Suprapubic skin (tissue), 4 donors: ENCODE results near the gene OSBPL2. TPM values are rescaled to one million over a fixed set of nuclear protein-coding genes. Genes with fewer than 3 reads are reported as not detected.

ENCODE experiments used
- DNase-seq, 2 donors: peaks; one replicate each; pipeline ENCODE4 v3.0.0-alpha.2; 2019; ENCODE audit warnings: low spot score in 2 of 2
- H3K27ac ChIP-seq: fragments of 200-600 bp; sonication (generic); one replicate; pipeline ENCODE4 v1.5.1; 2019
- H3K27me3 ChIP-seq: fragments of 200-600 bp; sonication (generic); one replicate; pipeline ENCODE4 v1.5.1; 2019
- H3K36me3 ChIP-seq: fragments of 200-600 bp; sonication (generic); one replicate; pipeline ENCODE4 v1.5.1; 2019
- H3K4me1 ChIP-seq: fragments of 200-600 bp; sonication (generic); one replicate; pipeline ENCODE4 v1.5.1; 2019
- H3K4me3 ChIP-seq: fragments of 200-600 bp; sonication (generic); one replicate; pipeline ENCODE4 v1.5.1; 2019; ENCODE audit warnings: mild to moderate bottlenecking
- H3K9me3 ChIP-seq: fragments of 200-600 bp; sonication (generic); one replicate; pipeline ENCODE4 v1.5.1; 2019
- CTCF ChIP-seq, 2 donors: fragments of 200-600 bp in 1 of 2; fragments of 450-650 bp in 1 of 2; sonication (generic) in 1 of 2; IDR thresholded peaks; one replicate each; pipeline ENCODE4 v1.5.1; 2016 to 2019; ENCODE audit warnings: antibody characterized with exemption in 2 of 2, mild to moderate bottlenecking in 1 of 2, moderate library complexity in 1 of 2
- EP300 ChIP-seq: sonication (generic); formaldehyde crosslinking; IDR thresholded peaks from one replicate; pipeline ENCODE4 v1.6.1; 2017; ENCODE audit warnings: antibody characterized with exemption
- POLR2A ChIP-seq, 2 donors: fragments of 450-650 bp; IDR thresholded peaks; one replicate each; pipeline ENCODE4 v1.6.1; 2017; ENCODE audit warnings: antibody characterized with exemption in 2 of 2, mild to moderate bottlenecking in 2 of 2, moderate library complexity in 2 of 2
- POLR2AphosphoS5 ChIP-seq, 3 donors: sonication (generic); formaldehyde crosslinking; IDR thresholded peaks; one replicate each; pipeline ENCODE4 v1.6.1; 2017; ENCODE audit warnings: antibody characterized with exemption in 3 of 3
- WGBS: methylation state at CpG from one replicate; pipeline ENCODE4 v1.1.5; 2018; 5-methylcytosine and 5-hydroxymethylcytosine counted together
- total RNA-seq, 4 donors: library from RNA; depleted of rRNA; stranded (reverse); fragments of >200 nt; gene quantifications; one replicate each; pipeline ENCODE4 v1.1.0, GENCODE V29; 2016

The OSBPL2 gene
- total RNA-seq, 4 donors from 2014 or later: 78.1 to 132 (median 84.0) TPM

- DNase-seq: no peak
- H3K27ac ChIP-seq: no peak overlapping the region
- H3K4me1 ChIP-seq: peaks cover 25% of the 10 kb centered on the region
- peaks cover 96% of the 10 kb centered on the region for H3K27me3 ChIP-seq
- 6% methylated on average over 14 of the region's 46 CpGs for WGBS
- H3K36me3 ChIP-seq: no peaks in the 10 kb centered on the region
- TF ChIP-seq POLR2A (IDR thresholded peaks at IDR 0.05) (no peak), CTCF (IDR thresholded peaks at IDR 0.05) (no peak)
- peak overlapping the region; percentile 44 for H3K4me3 ChIP-seq
- no peaks in the 10 kb centered on the region for H3K9me3 ChIP-seq
Measured at GRCh38 chr20:62220666-62221568, 17.4 kb upstream of the OSBPL2 start.

- WGBS: 82% methylated on average over 7 of the region's 18 CpGs
- peaks cover 94% of the 10 kb centered on the region for H3K27me3 ChIP-seq
- H3K36me3 ChIP-seq: no peaks in the 10 kb centered on the region
- no peak for TF ChIP-seq CTCF (IDR thresholded peaks at IDR 0.05)
- TF ChIP-seq EP300: no peak
- no peak for TF ChIP-seq POLR2A (IDR thresholded peaks at IDR 0.05)
- TF ChIP-seq POLR2AphosphoS5 (IDR thresholded peaks at IDR 0.05): no peak
- no peak overlapping the region for H3K4me3 ChIP-seq
- H3K27ac ChIP-seq: no peak overlapping the region
- peaks cover 33% of the 10 kb centered on the region for H3K4me1 ChIP-seq
- no peak for DNase-seq
- H3K9me3 ChIP-seq: no peaks in the 10 kb centered on the region
Measured at GRCh38 chr20:62222266-62222850, 16.0 kb upstream of the OSBPL2 start.

- Histone ChIP-seq H3K9me3 (no peaks in the 10 kb centered on the region), H3K4me1 (peaks cover 37% of the 10 kb centered on the region), H3K27me3 (peaks cover 92% of the 10 kb centered on the region), H3K27ac (no peak overlapping the region), H3K36me3 (no peaks in the 10 kb centered on the region), H3K4me3 (no peak overlapping the region)
- DNase-seq: no peak
- WGBS: 82% methylated on average over 7 of the region's 13 CpGs
- TF ChIP-seq POLR2A (IDR thresholded peaks at IDR 0.05): no peak
- TF ChIP-seq CTCF (IDR thresholded peaks at IDR 0.05): no peak
- no peak for TF ChIP-seq EP300
- no peak for TF ChIP-seq POLR2AphosphoS5 (IDR thresholded peaks at IDR 0.05)
Measured at GRCh38 chr20:62222972-62223371, 15.3 kb upstream of the OSBPL2 start.

- Histone ChIP-seq H3K36me3 (no peaks in the 10 kb centered on the region), H3K4me3 (no peak overlapping the region), H3K27ac (no peak overlapping the region), H3K4me1 (peaks cover 41% of the 10 kb centered on the region), H3K27me3 (peaks cover 91% of the 10 kb centered on the region), H3K9me3 (no peaks in the 10 kb centered on the region)
- 82% methylated on average over 2 of the region's 9 CpGs for WGBS
- no peak for TF ChIP-seq EP300
- no peak for TF ChIP-seq POLR2A (IDR thresholded peaks at IDR 0.05)
- no peak for TF ChIP-seq CTCF (IDR thresholded peaks at IDR 0.05)
- TF ChIP-seq POLR2AphosphoS5 (IDR thresholded peaks at IDR 0.05): no peak
- no peak for DNase-seq
Measured at GRCh38 chr20:62223571-62223970, 14.8 kb upstream of the OSBPL2 start.

- Histone ChIP-seq H3K27ac (no peak overlapping the region), H3K4me3 (no peak overlapping the region), H3K4me1 (peaks cover 36% of the 10 kb centered on the region), H3K9me3 (no peaks in the 10 kb centered on the region), H3K36me3 (no peaks in the 10 kb centered on the region), H3K27me3 (peaks cover 84% of the 10 kb centered on the region)
- no peak for DNase-seq
- no peak for TF ChIP-seq EP300
- TF ChIP-seq CTCF (IDR thresholded peaks at IDR 0.05): no peak
- no peak for TF ChIP-seq POLR2A (IDR thresholded peaks at IDR 0.05)
- TF ChIP-seq POLR2AphosphoS5 (IDR thresholded peaks at IDR 0.05): no peak
- 70% methylated on average over 20 of the region's 21 CpGs for WGBS
Measured at GRCh38 chr20:62224113-62224855, 14.0 kb upstream of the OSBPL2 start.
